Liver (tissue), 9 donors: ENCODE measurements around the gene SMYD1. TPM values are rescaled to one million over a fixed set of nuclear protein-coding genes. Genes with fewer than 3 reads are reported as not detected.

Experiments
- DNase-seq: peaks from one replicate; pipeline ENCODE4 v3.0.0-alpha.2; 2017; ENCODE audit warnings: low spot score
- H3K27ac ChIP-seq, 2 donors: one replicate each; pipeline ENCODE4 v1.7.0; 2013; ENCODE audit warnings: inconsistent platforms in 2 of 2, low read length in 2 of 2, control low read depth in 1 of 2, low read depth in 1 of 2, mild to moderate bottlenecking in 1 of 2
- H3K27me3 ChIP-seq, 4 donors: one replicate each; pipeline versions ENCODE4 v1.6.1 to v1.7.0; 2013; ENCODE audit warnings: low read length in 3 of 4, inconsistent platforms in 1 of 4, mild to moderate bottlenecking in 1 of 4, moderate library complexity in 1 of 4; ENCODE audit not compliant: control insufficient read depth in 4 of 4, insufficient read depth in 4 of 4
- H3K36me3 ChIP-seq, 4 donors: one replicate each; pipeline versions ENCODE4 v1.6.1 to v1.7.0; 2013; ENCODE audit warnings: low read length in 3 of 4, mild to moderate bottlenecking in 3 of 4, low read depth in 1 of 4, moderate library complexity in 1 of 4; ENCODE audit not compliant: control insufficient read depth in 4 of 4, insufficient read depth in 3 of 4
- H3K4me1 ChIP-seq, 4 donors: one replicate each; pipeline versions ENCODE4 v1.6.1 to v1.7.0; 2013; ENCODE audit warnings: low read length in 3 of 4, mild to moderate bottlenecking in 3 of 4, moderate library complexity in 1 of 4; ENCODE audit not compliant: control insufficient read depth in 4 of 4, insufficient read depth in 4 of 4
- H3K4me3 ChIP-seq, 3 donors: one replicate each; pipeline versions ENCODE4 v1.6.1 to v1.7.0; 2013; ENCODE audit warnings: low read length in 3 of 3, control low read depth in 1 of 3, low read depth in 1 of 3, mild to moderate bottlenecking in 1 of 3
- H3K9ac ChIP-seq, 2 donors: one replicate each; pipeline ENCODE4 v1.7.0; 2013; ENCODE audit warnings: low read length in 2 of 2, mild to moderate bottlenecking in 2 of 2, moderate library complexity in 2 of 2, control low read depth in 1 of 2, low read depth in 1 of 2
- H3K9me3 ChIP-seq, 4 donors: one replicate each; pipeline versions ENCODE4 v1.6.1 to v1.7.0; 2013; ENCODE audit warnings: low read length in 3 of 4; ENCODE audit not compliant: control insufficient read depth in 4 of 4
- ATF3 ChIP-seq: IDR thresholded peaks from 2 replicates; pipeline ENCODE4 v1.6.1; 2016; ENCODE audit warnings: antibody characterized with exemption
- CTCF ChIP-seq: fragments of 150-350 bp; IDR thresholded peaks from 2 replicates; pipeline ENCODE4 v1.5.1; 2017; ENCODE audit warnings: improper control_type of control experiment, low read depth, low read length; ENCODE audit not compliant: missing input control
- EGR1 ChIP-seq, 2 donors: IDR thresholded peaks; 2 replicates each; pipeline ENCODE4 v1.6.1; 2016 to 2018; ENCODE audit warnings: antibody characterized with exemption in 2 of 2, low read depth in 2 of 2
- FOXA1 ChIP-seq: IDR thresholded peaks from 2 replicates; pipeline ENCODE4 v1.6.1; 2016; ENCODE audit warnings: antibody characterized with exemption
- FOXA2 ChIP-seq: IDR thresholded peaks from 2 replicates; pipeline ENCODE4 v1.6.1; 2016; ENCODE audit warnings: antibody characterized with exemption
- GABPA ChIP-seq, 2 donors: IDR thresholded peaks in 1 of 2; conservative IDR thresholded peaks in 1 of 2; 2 replicates each; pipeline ENCODE4 v1.6.1; 2016; ENCODE audit warnings: antibody characterized with exemption in 2 of 2, mild to moderate bottlenecking in 1 of 2, moderate library complexity in 1 of 2
- HNF4A ChIP-seq, 2 donors: conservative IDR thresholded peaks; 2 replicates each; pipeline ENCODE4 v1.6.1; 2016; ENCODE audit warnings: antibody characterized with exemption in 2 of 2, mild to moderate bottlenecking in 2 of 2
- HNF4G ChIP-seq: IDR thresholded peaks from 2 replicates; pipeline ENCODE4 v1.6.1; 2016; ENCODE audit warnings: antibody characterized with exemption
- JUND ChIP-seq, 2 donors: IDR thresholded peaks; 2 replicates each; pipeline ENCODE4 v1.6.1; 2016; ENCODE audit warnings: antibody characterized with exemption in 2 of 2
- MAX ChIP-seq: IDR thresholded peaks from 2 replicates; pipeline ENCODE4 v1.6.1; 2016; ENCODE audit warnings: antibody characterized with exemption
- NR2F2 ChIP-seq: IDR thresholded peaks from 2 replicates; pipeline ENCODE4 v1.6.1; 2016; ENCODE audit warnings: antibody characterized with exemption
- RAD21 ChIP-seq, 2 donors: IDR thresholded peaks; 2 replicates each; pipeline ENCODE4 v1.6.1; 2016; ENCODE audit warnings: antibody characterized with exemption in 2 of 2, mild to moderate bottlenecking in 2 of 2
- REST ChIP-seq: IDR thresholded peaks from 2 replicates; pipeline ENCODE4 v1.6.1; 2016; ENCODE audit warnings: antibody characterized with exemption, mild to moderate bottlenecking
- RXRA ChIP-seq, 2 donors: IDR thresholded peaks; 2 replicates each; pipeline ENCODE4 v1.6.1; 2017 to 2018; ENCODE audit warnings: antibody characterized with exemption in 2 of 2, mild to moderate bottlenecking in 1 of 2
- SP1 ChIP-seq: IDR thresholded peaks from 2 replicates; pipeline ENCODE4 v1.6.1; 2018; ENCODE audit warnings: antibody characterized with exemption, mild to moderate bottlenecking
- TAF1 ChIP-seq: conservative IDR thresholded peaks from 2 replicates; pipeline ENCODE4 v1.6.1; 2016; ENCODE audit warnings: antibody characterized with exemption, mild to moderate bottlenecking
- YY1 ChIP-seq: IDR thresholded peaks from 2 replicates; pipeline ENCODE4 v1.6.1; 2016; ENCODE audit warnings: antibody characterized with exemption, mild to moderate bottlenecking
- ZBTB33 ChIP-seq: IDR thresholded peaks from 2 replicates; pipeline ENCODE4 v1.6.1; 2016; ENCODE audit warnings: antibody characterized with exemption
- WGBS: extraction: QIAGEN DNeasy Blood & Tissue Kit; methylation state at CpG from one replicate; pipeline ENCODE4 v1.1.7; 2013; 5-methylcytosine and 5-hydroxymethylcytosine counted together
- polyA plus RNA-seq, 2 donors: library from polyadenylated mRNA; stranded (reverse) in 1 of 2; unstranded in 1 of 2; fragments of 200-250 nt in 1 of 2; fragments of >200 nt in 1 of 2; fragmentation: Nextera tagmentation in 1 of 2; extraction: Ambion mirVana in 1 of 2; gene quantifications; one replicate each; pipeline versions ENCODE4 v1.2.1 to v1.2.3, GENCODE V29; 2013 to 2015
- total RNA-seq, 2 donors: library from RNA; depleted of rRNA; stranded (reverse); fragments of >200 nt; gene quantifications; one replicate each; pipeline ENCODE4 v1.2.3, GENCODE V29; 2014
- donor health status: healthy.
- donor health status: healthy.
- donor health status: healthy.
- donor health status: healthy.
- donor health status: healthy.

Gene SMYD1
- total and polyA plus RNA-seq, 4 donors = not detected

GRCh38 chr2:88070055-88070454 is 2.4 kb downstream of the SMYD1 start:
- TF ChIP-seq RXRA (IDR thresholded peaks at IDR 0.05) (no peak), REST (no peak), JUND (IDR thresholded peaks at IDR 0.05) (no peak), ATF3 (no peak), HNF4G (no peak), YY1 (no peak), GABPA (IDR thresholded peaks at IDR 0.05 in 1 of 2, conservative IDR thresholded peaks at IDR 0.05 in 1 of 2) (no peak), EGR1 (IDR thresholded peaks at IDR 0.05; ENCODE audit: low read depth in 2 of 2) (no peak), RAD21 (IDR thresholded peaks at IDR 0.05) (no peak), MAX (no peak), NR2F2 (no peak), HNF4A (conservative IDR thresholded peaks at IDR 0.05) (no peak), SP1 (no peak), CTCF (no peak), TAF1 (no peak), FOXA1 (no peak), ZBTB33 (no peak)
- Histone ChIP-seq H3K36me3 (no peaks in the 10 kb centered on the region), H3K4me1 (no peaks in the 10 kb centered on the region), H3K27ac (no peak overlapping the region), H3K4me3 (no peak overlapping the region), H3K9me3 (no peaks in the 10 kb centered on the region), H3K27me3 (no peaks in the 10 kb centered on the region), H3K9ac (no peak overlapping the region)
- 89% methylated on average over 1 of the region's 1 CpG for WGBS
- DNase-seq = no peak

GRCh38 chr2:88071365-88071764 is 3.7 kb downstream of the SMYD1 start:
- DNase-seq = no peak
- TF ChIP-seq SP1 (no peak), HNF4A (conservative IDR thresholded peaks at IDR 0.05) (no peak), RAD21 (IDR thresholded peaks at IDR 0.05) (no peak), JUND (IDR thresholded peaks at IDR 0.05) (no peak), FOXA1 (no peak), FOXA2 (no peak), YY1 (no peak), HNF4G (no peak), TAF1 (no peak), RXRA (IDR thresholded peaks at IDR 0.05) (no peak), EGR1 (IDR thresholded peaks at IDR 0.05; ENCODE audit: low read depth in 2 of 2) (no peak), ATF3 (no peak), ZBTB33 (no peak), GABPA (IDR thresholded peaks at IDR 0.05 in 1 of 2, conservative IDR thresholded peaks at IDR 0.05 in 1 of 2) (no peak), CTCF (no peak), NR2F2 (no peak)
- Histone ChIP-seq H3K27ac (no peak overlapping the region), H3K4me1 (no peaks in the 10 kb centered on the region), H3K9ac (no peak overlapping the region), H3K36me3 (no peaks in the 10 kb centered on the region), H3K4me3 (no peak overlapping the region), H3K9me3 (no peaks in the 10 kb centered on the region), H3K27me3 (no peaks in the 10 kb centered on the region)
- 95% methylated on average over 2 of the region's 2 CpGs for WGBS
